GM18517 (cell line): ENCODE measurements around the gene HSD11B2.

ENCODE experiments used
- ATAC-seq: cut with Tn5 transposase; IDR thresholded peaks from one replicate; pipeline ENCODE4 v1.9.1; 2021; ENCODE audit warnings: mild to moderate bottlenecking, moderate library complexity; ENCODE audit not compliant: unreplicated experiment

HSD11B2 gene

DNA sequence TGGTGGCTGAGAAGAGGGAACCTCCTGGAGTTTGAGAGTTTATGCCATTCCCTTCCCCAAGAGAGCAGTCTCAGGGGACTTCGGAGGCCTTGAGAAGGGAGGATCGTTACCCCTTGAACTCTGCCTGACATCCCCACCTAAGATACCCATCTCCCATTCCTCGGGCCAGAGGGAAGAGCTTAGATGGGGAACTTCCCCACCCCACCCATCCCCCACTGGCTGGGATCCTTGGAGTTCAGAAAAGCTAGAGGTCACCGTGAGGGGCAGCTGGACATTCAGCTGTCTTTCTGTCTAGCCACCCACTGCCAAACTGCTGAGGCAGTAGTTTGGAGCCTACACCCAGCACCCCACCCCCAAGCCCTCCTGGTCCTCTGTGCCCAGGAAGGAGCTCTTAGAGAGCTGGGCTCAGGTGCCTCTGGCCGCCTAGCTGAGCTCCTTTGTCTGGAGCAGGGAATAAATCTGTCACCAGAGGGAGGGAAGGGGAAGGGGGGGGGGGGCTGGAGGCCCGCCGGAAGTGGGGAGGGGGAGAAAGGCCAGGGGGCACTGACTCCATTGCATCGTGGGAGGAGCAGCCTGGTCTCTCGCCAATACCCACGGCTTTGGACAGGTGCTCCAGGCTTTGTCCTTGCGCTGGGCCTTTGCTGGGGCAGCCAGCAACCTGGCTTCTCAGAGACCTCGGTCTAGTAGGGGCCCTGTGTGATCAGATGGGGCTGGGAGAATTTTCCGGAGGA lies 1.0 kb downstream of the HSD11B2 start:
- ATAC-seq, result no peak

DNA sequence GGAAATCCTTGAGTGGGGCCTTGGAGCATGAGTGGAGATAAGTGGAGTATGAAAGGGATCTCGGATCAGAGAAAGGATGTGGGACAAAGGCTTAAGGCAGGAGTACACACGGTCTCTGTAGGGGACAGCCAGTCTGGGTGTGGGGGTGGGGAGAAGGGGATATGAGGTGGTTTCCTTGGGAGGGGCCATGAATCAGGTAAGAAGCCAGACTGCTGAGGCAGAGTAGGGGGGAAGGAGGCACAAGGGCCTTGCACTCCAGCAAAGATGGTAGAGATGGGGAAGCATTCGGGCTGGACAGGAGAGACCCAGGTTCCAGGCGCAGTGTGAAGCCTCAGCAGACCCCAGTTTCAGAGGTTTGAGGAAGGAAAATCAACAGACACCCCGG lies 1.6 kb downstream of the HSD11B2 start:
- ATAC-seq, result no peak

DNA sequence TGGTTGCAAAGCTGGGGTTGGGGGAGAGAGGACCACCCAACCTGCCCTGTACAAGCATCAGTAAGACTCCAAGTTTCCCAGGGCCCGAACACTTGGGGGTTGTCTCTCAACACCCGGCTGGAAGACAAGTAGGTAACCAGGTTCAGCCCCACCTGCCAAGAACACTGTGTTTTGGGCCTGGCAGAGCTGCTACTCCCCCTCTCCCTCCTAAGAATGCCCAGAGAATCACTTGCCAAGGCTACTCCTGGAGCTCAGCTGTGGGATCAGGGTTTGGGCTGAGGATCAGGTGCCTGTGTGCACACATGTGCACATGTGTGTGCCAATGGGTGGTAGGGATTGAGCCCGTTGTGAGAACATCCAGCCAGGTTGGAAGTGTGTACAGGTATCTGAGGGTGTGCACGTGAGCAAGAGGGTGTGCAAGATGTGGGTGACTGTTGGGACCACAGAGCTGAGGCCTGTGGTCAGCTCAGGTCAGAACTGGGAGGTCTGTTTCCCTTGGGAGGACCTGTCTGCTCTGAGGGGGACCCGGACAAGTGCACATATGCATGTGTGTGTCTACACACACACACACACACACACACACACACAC lies 2.3 kb downstream of the HSD11B2 start:
- no peak for ATAC-seq

DNA sequence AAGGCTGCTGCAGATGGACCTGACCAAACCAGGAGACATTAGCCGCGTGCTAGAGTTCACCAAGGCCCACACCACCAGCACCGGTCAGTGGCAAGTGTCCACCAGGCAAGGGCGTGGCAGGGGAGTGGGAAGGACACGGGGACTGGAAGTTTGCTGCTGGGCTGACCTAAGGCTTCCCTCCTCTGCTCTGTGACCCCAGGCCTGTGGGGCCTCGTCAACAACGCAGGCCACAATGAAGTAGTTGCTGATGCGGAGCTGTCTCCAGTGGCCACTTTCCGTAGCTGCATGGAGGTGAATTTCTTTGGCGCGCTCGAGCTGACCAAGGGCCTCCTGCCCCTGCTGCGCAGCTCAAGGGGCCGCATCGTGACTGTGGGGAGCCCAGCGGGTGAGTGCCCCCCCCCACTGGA lies 4.8 kb downstream of the HSD11B2 start:
- ATAC-seq, result no peak

DNA sequence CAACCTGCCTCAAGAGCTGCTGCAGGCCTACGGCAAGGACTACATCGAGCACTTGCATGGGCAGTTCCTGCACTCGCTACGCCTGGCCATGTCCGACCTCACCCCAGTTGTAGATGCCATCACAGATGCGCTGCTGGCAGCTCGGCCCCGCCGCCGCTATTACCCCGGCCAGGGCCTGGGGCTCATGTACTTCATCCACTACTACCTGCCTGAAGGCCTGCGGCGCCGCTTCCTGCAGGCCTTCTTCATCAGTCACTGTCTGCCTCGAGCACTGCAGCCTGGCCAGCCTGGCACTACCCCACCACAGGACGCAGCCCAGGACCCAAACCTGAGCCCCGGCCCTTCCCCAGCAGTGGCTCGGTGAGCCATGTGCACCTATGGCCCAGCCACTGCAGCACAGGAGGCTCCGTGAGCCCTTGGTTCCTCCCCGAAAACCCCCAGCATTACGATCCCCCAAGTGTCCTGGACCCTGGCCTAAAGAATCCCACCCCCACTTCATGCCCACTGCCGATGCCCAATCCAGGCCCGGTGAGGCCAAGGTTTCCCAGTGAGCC lies 5.8 kb downstream of the HSD11B2 start:
- no peak for ATAC-seq

DNA sequence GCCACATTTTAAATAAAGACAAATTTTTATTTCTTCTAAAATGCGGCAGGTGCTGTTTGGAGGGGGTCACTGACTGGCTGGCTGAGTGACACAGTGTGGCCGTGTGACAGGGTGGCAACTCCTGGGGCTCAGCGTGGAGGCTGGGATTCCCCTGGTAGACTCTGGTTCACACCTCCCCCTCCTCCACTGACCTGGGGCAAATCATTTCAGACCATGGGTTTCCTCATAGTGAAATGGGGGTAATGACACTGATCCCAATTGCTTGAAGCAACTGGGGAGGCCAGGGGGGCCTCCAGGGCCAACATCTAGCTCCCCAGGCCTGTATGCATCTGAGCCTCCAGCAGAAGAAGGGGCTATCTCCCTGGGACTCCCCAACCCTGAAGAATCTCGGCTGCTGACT lies 6.6 kb downstream of the HSD11B2 start:
- no peak for ATAC-seq

DNA sequence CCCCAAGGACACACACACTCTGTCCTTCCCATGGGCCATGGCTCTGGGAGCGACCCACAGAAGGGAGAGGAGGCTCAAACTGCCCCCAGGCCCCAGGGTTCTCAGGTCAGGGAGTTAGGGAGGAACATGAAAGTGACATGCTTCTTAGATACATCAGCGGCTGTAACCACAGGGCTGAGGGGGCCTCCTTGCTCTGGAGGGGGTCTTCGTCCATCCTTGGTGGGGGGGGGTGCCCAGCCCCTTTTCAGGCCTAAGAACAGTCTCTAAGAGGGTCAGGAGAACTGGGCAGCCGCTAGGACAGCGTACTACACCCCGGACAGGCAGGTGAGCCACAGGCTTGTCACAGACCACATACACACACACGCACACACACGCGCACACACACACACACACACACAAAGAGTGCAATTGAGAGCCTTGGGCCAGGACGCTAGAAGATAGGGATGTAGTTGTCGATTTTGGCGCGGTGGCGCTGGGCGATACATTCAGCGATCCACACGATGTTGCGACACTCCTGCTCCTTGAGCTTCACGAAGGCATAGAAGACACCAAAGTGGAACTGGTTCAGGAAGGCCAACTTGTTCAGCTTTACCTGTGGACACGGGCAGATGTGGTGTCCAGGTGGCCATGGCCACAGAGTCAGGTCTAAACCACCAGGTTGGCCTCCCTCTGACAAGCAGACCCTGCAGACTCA lies 7.3 kb downstream of the HSD11B2 start:
- no peak for ATAC-seq

DNA sequence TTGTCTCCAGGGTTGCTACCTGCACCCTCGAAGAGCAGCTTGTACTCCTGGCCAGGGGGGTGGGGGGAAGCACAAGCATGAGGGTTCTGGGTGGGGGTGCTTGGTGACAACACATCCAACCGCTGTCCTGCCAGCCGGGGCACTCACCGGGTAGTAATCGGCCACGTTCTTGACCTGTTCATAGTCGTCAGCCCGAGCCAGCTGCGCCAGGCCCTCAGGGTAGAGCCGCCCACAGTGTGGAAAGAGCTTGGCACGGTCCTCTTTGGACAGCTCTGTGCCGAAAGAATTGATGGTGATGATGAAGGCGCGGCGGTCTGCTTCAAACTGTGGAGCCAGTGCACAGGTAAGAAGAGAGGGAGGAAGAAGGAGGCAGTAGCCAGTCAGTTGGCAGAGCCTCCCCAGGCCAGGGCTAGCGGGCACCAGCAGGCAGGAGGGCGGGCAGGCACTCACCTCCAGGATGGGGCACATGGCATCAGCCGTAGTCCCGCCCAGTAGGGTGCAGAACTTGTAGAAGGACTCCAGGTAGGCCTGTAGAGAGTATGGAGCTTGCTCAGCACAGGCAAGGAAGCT lies 8.0 kb downstream of the HSD11B2 start:
- no peak for ATAC-seq

DNA sequence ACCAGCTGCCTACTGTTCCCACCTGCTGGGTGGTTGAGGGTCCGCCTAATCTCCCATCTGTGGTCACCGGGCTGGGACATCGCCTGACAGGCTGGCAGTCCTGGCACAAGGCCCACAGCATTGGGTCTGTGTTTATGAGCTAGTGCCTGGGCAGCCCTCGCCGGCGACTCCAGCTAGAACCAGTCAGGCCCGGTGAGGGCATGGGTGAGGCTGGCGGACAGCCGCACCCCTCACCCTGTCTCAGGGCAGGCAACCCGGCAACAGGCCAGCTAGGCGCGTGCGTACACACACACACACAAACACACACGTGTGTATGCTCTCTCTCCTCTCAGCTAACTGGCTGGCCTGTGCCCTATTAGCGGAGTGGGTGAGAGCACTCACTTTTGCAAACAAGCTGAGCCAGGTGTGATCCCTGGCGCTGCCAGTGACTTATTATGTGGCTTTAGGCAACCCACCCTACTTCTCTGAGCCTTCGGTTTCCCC lies 10.4 kb downstream of the HSD11B2 start:
- ATAC-seq, result no peak

DNA sequence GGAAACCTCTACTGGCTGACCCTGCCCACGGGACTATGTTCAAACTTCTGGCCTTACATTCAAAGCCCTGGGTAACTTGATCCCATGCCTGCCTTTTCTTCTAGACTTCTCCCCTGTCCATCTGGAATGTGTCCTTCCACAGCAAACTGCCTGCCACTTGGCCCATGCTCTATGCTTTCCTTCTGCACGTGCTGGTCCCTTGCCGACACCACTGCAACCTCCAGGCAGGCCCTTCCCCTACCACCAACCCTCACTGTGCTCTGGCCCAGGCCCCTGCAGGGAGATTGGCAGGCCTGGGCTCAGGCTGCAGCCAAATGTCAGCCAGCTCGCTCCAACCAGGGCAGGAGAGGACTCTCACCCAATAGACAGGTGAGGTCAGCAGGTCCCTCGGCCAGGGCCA lies 11.0 kb downstream of the HSD11B2 start:
- no peak for ATAC-seq

DNA sequence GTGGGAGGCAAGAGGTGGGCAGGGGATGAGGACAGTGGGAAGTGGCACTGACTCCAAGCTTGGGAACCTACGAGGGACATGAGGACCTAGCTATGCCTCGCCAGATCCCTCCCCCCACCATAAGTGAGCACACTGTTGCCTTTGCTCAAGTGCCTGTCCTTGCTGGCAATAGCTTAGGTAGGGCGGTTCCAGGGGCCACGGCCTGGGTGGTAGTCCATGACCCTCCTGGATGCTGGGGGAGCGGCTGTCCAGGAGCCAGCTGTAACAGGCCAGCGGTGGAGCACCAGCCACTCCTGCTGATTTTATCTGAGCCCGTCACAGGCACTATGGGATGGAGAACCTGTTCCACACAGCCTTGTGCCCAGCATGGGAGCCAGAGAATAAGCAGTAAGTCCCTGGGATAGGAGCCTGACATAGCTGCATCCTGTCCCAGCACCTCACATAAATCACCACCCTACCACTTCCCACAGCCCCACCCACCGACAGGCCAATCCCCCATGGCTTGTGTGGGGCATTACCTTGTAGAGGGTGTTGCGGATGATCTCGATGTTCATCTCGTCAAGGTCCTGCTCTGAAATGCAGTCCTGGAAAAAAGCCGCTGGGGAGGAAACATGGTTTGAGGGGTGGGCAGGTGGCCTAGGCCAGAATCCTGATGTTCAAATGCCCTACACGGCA lies 11.8 kb downstream of the HSD11B2 start:
- ATAC-seq, result no peak

DNA sequence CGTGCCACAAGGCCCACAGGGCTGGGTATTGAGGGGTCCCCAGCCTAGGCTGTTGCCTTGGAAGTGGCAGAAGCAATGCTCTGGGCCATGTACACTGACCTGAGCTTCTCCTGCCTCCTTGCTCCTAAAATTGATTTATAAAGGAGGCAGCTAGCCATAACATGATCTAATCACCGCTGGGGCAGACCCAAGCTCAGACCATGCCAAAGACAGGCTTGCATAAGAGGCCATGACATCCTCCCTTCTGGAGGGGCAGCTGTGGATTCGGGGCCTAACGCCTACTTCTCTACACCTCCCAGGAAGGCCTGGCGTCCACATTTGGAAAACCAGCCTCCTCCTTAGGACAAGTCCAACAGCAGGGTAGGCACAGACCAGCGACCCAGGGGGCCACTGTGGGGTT lies 12.3 kb downstream of the HSD11B2 start:
- no peak for ATAC-seq

DNA sequence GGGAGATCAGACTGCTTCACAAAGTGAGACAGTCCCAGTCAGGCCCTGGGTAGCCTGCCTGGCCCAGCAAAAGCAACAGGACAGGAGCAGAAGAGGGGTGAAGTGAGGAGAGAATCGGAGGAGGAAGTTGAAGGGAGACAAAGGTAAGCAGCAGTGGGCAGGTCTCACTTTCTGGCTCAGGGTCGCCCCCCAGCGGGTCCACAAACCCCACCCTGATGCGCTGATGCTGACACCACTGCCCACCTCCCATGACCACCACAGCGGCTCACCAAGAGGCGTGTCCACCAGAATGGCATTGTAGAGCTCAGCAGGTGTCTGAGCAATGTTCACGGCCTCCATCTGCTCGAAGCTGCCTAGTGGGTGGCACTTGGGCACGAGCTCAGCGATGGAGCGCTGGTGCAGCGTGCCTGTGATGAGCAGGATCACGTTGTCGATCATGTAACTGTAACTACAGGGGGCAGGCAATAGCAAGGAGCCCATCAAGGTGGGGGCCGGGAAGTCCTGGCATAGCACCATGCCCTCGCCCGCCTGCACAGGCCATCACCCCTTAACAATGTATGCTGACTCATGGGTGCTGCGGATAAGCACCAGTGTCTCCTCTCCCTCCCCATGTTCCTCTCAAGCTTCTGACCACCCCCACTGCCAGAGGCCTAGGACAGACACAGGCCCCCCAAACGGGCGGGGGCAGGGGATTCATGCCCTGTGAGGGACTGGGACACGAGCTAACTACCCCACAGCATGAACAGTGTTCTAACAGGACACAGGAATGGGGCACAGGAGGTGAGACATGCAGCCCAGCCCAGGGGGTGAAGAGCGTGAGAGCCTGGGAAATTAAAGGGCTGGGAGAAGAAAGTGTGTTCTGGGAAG lies 13.6 kb downstream of the HSD11B2 start:
- no peak for ATAC-seq

DNA sequence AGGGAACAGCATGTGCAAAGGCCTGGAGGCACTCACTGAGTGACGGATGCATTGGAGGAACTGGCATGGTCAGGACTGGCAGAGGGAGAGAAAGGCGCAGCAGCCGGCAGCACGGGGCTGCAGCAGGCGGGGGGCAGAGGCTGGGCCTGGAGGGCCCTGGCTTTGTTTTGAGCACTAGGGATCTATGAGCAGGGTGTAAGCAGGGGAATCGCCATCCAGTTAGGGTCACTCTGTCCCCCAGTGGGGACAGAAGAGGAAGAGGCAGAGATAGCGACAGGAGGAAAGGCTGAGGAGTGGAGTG lies 14.2 kb downstream of the HSD11B2 start:
- no peak for ATAC-seq

DNA sequence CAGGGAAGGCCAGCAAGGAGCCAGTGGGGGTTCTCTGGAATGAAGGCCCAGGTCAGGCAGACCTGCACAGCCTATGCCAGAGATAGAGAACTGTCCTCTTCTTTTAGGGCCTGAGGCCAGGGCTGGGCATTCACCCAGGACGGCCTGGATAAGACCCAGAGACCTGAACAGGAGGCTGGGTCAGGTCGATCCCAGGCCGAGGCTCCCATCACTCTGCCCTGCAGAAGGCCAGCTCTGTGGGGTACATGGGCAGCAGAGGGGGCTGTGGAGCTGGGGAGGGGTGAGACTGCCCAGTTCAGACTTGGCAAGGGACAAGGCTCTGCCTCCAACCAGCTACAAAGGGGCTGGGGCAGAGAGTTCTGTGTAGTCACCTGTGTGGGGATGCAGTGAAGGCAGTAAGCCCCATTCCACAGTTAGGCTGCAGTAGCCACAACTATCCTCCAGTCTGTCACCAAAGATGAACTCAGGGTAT lies 14.6 kb downstream of the HSD11B2 start:
- no peak for ATAC-seq

DNA sequence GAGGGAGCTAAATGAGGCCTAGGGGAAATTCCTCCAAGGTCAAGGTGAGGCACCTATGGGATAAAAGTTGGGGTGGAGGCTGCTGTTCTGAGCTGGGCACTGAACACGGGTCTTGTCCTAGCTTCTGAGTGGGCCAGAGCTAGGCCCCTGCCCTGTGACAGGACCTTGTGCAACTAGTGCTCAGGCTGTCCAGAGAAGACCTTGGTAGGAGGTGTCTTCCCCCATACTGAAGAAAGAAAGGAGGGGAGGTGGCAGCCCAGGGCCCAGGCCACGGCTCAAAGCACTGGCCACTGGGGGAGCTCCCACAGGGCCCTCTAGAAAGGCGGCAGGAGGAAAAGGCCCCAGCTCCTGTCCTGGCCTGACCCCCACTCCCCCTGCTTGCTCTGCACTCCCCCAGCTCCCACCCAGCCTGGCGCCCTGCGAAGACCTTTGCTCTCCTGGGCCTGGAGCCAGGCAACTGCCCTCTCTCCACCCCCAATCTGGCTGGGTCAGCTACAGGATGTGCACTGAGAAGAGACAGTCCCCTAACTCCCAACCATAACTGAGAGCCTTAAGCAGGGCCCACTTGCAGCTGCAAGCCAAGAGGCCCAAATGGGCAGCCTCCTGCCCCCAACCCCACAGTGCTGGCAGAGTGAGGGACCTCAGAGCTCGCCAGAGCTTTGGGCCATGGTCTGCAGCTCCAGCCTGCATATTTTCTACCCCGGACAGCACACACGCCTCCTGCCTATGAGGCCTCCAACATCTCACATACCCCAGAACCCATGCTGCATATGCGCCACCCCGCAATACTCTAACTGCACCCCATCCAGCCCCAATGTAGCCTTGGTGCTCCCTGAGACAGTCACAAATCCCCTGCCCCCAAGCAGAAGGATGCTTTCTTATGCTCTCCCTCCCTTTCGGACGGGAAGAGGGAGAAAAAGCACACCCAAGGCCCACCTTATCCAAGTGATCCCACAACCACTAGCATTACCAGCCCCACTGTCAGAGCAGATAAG lies 15.3 kb downstream of the HSD11B2 start:
- ATAC-seq, result no peak

DNA sequence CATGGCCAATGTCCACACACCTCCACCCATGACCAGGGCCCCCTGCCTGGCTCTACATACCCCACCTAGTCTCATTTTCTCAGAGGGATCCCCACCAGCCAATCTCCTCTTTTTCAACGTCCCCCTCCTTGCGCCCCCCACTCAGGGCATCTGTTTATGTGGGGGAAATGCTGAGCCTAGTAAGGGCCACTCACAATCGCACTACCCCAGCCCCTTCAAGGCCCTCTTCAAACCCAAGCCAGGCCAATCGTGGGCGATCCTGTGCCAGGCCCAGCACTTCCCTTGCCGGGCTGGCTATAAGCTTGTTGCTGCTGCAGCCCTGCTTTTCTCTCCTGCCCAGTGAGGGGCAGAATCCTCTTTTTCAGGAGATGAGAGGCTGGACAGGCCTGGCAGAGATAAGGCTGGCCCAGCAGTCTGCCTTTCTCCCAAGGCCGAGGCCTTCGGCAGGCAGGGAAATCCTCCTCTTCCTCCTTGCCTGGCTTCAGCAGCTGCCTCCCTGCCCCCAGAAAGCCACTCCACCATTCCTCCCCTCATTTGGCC lies 16.1 kb downstream of the HSD11B2 start:
- no peak for ATAC-seq

DNA sequence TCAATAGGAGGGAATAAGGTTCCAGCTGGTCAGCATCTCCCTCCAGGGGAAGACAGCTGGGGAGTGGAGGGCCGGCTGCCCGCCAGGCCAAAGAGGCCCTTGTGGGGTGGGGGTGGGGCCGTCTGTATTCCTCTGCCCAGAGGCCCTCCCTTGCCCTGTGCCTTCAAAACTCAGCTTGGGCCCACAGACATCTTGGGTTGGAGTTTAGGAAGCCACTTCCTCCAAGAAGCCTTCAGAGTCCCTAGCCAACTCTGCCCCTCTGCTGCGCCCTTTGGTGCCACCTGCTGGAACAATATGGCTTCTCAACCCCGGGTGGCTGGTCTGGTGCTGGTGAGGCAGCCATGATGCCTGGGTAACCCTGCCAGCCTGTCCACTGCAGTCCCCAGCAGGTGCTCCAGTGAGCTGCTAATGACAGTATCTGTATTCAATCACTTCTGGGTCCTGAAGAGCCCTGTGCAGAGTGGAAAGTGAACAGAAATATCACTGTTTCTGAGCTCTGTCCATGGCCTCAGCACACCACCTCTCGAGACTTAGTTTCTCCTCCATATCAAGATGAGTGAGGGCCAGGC lies 16.7 kb downstream of the HSD11B2 start:
- ATAC-seq, result no peak
